HEK293 (cell line): ENCODE data around the gene LETM1.

Experiments
- CTCF ChIP-seq: fragments of 450-650 bp; formaldehyde crosslinking; IDR thresholded peaks from 2 replicates; pipeline ENCODE4 v1.5.1; 2016; ENCODE audit warnings: missing biosample characterization, missing genetic modification characterization
- ELK4 ChIP-seq: IDR thresholded peaks from 2 replicates; pipeline ENCODE4 v1.6.1; 2011; ENCODE audit warnings: mild to moderate bottlenecking, low read depth, low read length, borderline replicate concordance
- GLIS1 ChIP-seq: fragments of 450-650 bp; formaldehyde crosslinking; IDR thresholded peaks from 2 replicates; pipeline ENCODE4 v1.5.1; 2016; ENCODE audit warnings: missing biosample characterization, missing genetic modification characterization
- GLIS2 ChIP-seq: fragments of 450-650 bp; formaldehyde crosslinking; IDR thresholded peaks from 2 replicates; pipeline ENCODE4 v1.5.1; 2016; ENCODE audit warnings: missing biosample characterization, missing genetic modification characterization
- INSM2 ChIP-seq: fragments of 450-650 bp; formaldehyde crosslinking; IDR thresholded peaks from 2 replicates; pipeline ENCODE4 v1.5.1; 2016; ENCODE audit warnings: missing biosample characterization, missing genetic modification characterization
- KLF17 ChIP-seq: fragments of 450-650 bp; formaldehyde crosslinking; IDR thresholded peaks from 2 replicates; pipeline ENCODE4 v1.5.1; 2016; ENCODE audit warnings: missing biosample characterization, missing genetic modification characterization
- KLF7 ChIP-seq: fragments of 450-650 bp; formaldehyde crosslinking; IDR thresholded peaks from 2 replicates; pipeline ENCODE4 v1.5.1; 2016; ENCODE audit warnings: missing biosample characterization, missing genetic modification characterization, borderline replicate concordance
- ZBTB21 ChIP-seq: fragments of 450-650 bp; formaldehyde crosslinking; IDR thresholded peaks from 2 replicates; pipeline ENCODE4 v1.5.1; 2017; ENCODE audit warnings: missing biosample characterization, missing genetic modification characterization
- ZBTB44 ChIP-seq: fragments of 450-650 bp; IDR thresholded peaks from 2 replicates; pipeline ENCODE4 v1.5.1; 2018; ENCODE audit warnings: missing biosample characterization, mild to moderate bottlenecking, missing genetic modification characterization
- ZBTB7A ChIP-seq: fragments of 450-650 bp; formaldehyde crosslinking; IDR thresholded peaks from 2 replicates; pipeline ENCODE4 v1.5.1; 2016; ENCODE audit warnings: low read depth, missing biosample characterization, missing genetic modification characterization
- ZFP69B ChIP-seq: fragments of 450-650 bp; formaldehyde crosslinking; IDR thresholded peaks from 2 replicates; pipeline ENCODE4 v1.5.1; 2016; ENCODE audit warnings: missing biosample characterization, missing genetic modification characterization
- ZNF121 ChIP-seq: fragments of 450-650 bp; formaldehyde crosslinking; IDR thresholded peaks from 2 replicates; pipeline ENCODE4 v1.5.1; 2016; ENCODE audit warnings: missing biosample characterization, missing genetic modification characterization
- ZNF19 ChIP-seq: fragments of 450-650 bp; formaldehyde crosslinking; IDR thresholded peaks from 2 replicates; pipeline ENCODE4; 2016; ENCODE audit warnings: missing biosample characterization, missing genetic modification characterization, low read depth
- ZNF26 ChIP-seq: fragments of 450-650 bp; formaldehyde crosslinking; IDR thresholded peaks from 2 replicates; pipeline ENCODE4 v1.5.1; 2016; ENCODE audit warnings: missing biosample characterization, missing genetic modification characterization
- ZNF394 ChIP-seq: fragments of 450-650 bp; formaldehyde crosslinking; IDR thresholded peaks from 2 replicates; pipeline ENCODE4 v1.5.1; 2016; ENCODE audit warnings: missing biosample characterization, missing genetic modification characterization, mild to moderate bottlenecking, moderate library complexity, borderline replicate concordance
- ZNF398 ChIP-seq: fragments of 450-650 bp; formaldehyde crosslinking; IDR thresholded peaks from 2 replicates; pipeline ENCODE4 v1.5.1; 2017; ENCODE audit warnings: missing biosample characterization, missing genetic modification characterization
- ZNF555 ChIP-seq: fragments of 450-650 bp; formaldehyde crosslinking; conservative IDR thresholded peaks from 2 replicates; pipeline ENCODE4 v1.5.1; 2017; ENCODE audit warnings: missing biosample characterization, mild to moderate bottlenecking, missing genetic modification characterization, inconsistent platforms
- ZNF624 ChIP-seq: fragments of 450-650 bp; formaldehyde crosslinking; IDR thresholded peaks from 2 replicates; pipeline ENCODE4 v1.5.1; 2017; ENCODE audit warnings: missing biosample characterization, missing genetic modification characterization
- ZNF626 ChIP-seq: fragments of 450-650 bp; sonication (Bioruptor Pico); formaldehyde crosslinking; IDR thresholded peaks from 2 replicates; pipeline ENCODE4 v1.5.1; 2018; ENCODE audit warnings: missing biosample characterization, missing genetic modification characterization, inconsistent platforms
- ZNF701 ChIP-seq: fragments of 450-650 bp; formaldehyde crosslinking; IDR thresholded peaks from 2 replicates; pipeline ENCODE4 v1.5.1; 2016; ENCODE audit warnings: missing biosample characterization, missing genetic modification characterization
- ZNF768 ChIP-seq: fragments of 450-650 bp; formaldehyde crosslinking; IDR thresholded peaks from 2 replicates; pipeline ENCODE4 v1.5.1; 2018; ENCODE audit warnings: missing biosample characterization, mild to moderate bottlenecking, missing genetic modification characterization
- ZSCAN18 ChIP-seq: fragments of 450-650 bp; formaldehyde crosslinking; IDR thresholded peaks from 2 replicates; pipeline ENCODE4 v1.5.1; 2016; ENCODE audit warnings: missing biosample characterization, missing genetic modification characterization
- ZSCAN30 ChIP-seq: fragments of 450-650 bp; IDR thresholded peaks from 2 replicates; pipeline ENCODE4 v1.5.1; 2018; ENCODE audit warnings: missing biosample characterization, mild to moderate bottlenecking, missing genetic modification characterization, moderate library complexity
- ZSCAN5A ChIP-seq: fragments of 450-650 bp; formaldehyde crosslinking; IDR thresholded peaks from 2 replicates; pipeline ENCODE4 v1.5.1; 2016; ENCODE audit warnings: missing biosample characterization, missing genetic modification characterization

LETM1 gene

GRCh38 chr4:1870578-1871443 is 14.9 kb upstream of the LETM1 start, which contains the start of gene NSD2 (continued):
- TF ChIP-seq ZNF398 (tag by site-specific recombination) (peak; percentile 56), ZBTB21 (no peak), ZNF768 (peak; percentile 17; the same call in 1 of the 2 replicates), ZNF555 (tag by site-specific recombination) (no peak), ZNF701 (tag by site-specific recombination) (no peak), INSM2 (tag by site-specific recombination) (no peak), ZFP69B (tag by site-specific recombination) (peak; percentile 17; the same call in 1 of the 2 replicates), GLIS1 (tag by site-specific recombination) (peak; percentile 53), ZNF121 (tag by site-specific recombination) (peak; percentile 81; the same call in 1 of the 2 replicates), CTCF (0 out of 2 replicates have a peak, but pooled peaks have one; percentile 44), ZNF394 (no peak), ZNF19 (tag by site-specific recombination) (no peak), KLF7 (tag by site-specific recombination) (peak; percentile 34; the same call in 1 of the 2 replicates), ZBTB7A (0 out of 2 replicates have a peak, but pooled peaks have one; percentile 24), GLIS2 (tag by site-specific recombination) (peak; percentile 80), ZNF626 (tag by site-specific recombination) (no peak), ZSCAN30 (tag by site-specific recombination) (peak; percentile 87), ZSCAN5A (tag by site-specific recombination) (0 out of 2 replicates have a peak, but pooled peaks have one; percentile 37), ZNF26 (no peak), ELK4 (no peak), ZNF624 (no peak), ZSCAN18 (tag by site-specific recombination) (no peak), ZBTB44 (0 out of 2 replicates have a peak, but pooled peaks have one; percentile 7), KLF17 (tag by site-specific recombination) (peak; percentile 78)
